Keratinocyte (primary cell): ENCODE results near the gene AFAP1L1. TPM values are rescaled to one million over a fixed set of nuclear protein-coding genes. Genes with fewer than 3 reads are reported as not detected.
A peak's percentile ranks its signal among the peaks of the same experiment; 100 is the strongest.

Source experiments
- DNase-seq: peaks from one replicate; pipeline ENCODE4 v3.0.0-alpha.2; 2011; ENCODE audit warnings: low read depth, missing footprints, low spot score
- FAIRE-seq: peaks from 2 replicates; lab custom pipeline; 2011; peaks lifted over from hg19 to GRCh38; lab: Jason Lieb, UNC
- H2AFZ ChIP-seq: 2 replicates; pipeline ENCODE4 v1.6.0; 2012; ENCODE audit warnings: low read length, control low read depth, inconsistent platforms; ENCODE audit not compliant: control insufficient read depth
- H3K27ac ChIP-seq: 2 replicates; pipeline ENCODE4 v1.5.1; 2011; ENCODE audit warnings: low read length; ENCODE audit not compliant: control insufficient read depth, insufficient read depth
- H3K27me3 ChIP-seq: 3 replicates; pipeline ENCODE4 v1.6.0; 2011; ENCODE audit warnings: low read length; ENCODE audit not compliant: control insufficient read depth, insufficient read depth; ENCODE audit errors: extremely low read depth
- H3K36me3 ChIP-seq, 2 experiments: 2 replicates in 1 of 2; 3 replicates in 1 of 2; pipeline ENCODE4 v1.5.1; 2011; ENCODE audit warnings: low read length in 2 of 2, mild to moderate bottlenecking in 1 of 2; ENCODE audit not compliant: control insufficient read depth in 2 of 2, insufficient read depth in 2 of 2; ENCODE audit errors: extremely low read depth in 1 of 2
- H3K4me1 ChIP-seq: 3 replicates; pipeline ENCODE4 v1.5.1; 2011; ENCODE audit warnings: low read length; ENCODE audit not compliant: control insufficient read depth, insufficient read depth; ENCODE audit errors: extremely low read depth
- H3K4me2 ChIP-seq: 3 replicates; pipeline ENCODE4 v1.6.0; 2011; ENCODE audit warnings: low read depth, low read length; ENCODE audit not compliant: control insufficient read depth, insufficient read depth; ENCODE audit errors: extremely low read depth
- H3K4me3 ChIP-seq, 3 experiments: fragments of 200-600 bp in 1 of 3; sonication (generic) in 1 of 3; 2 replicates in 2 of 3; 3 replicates in 1 of 3; pipeline ENCODE4 v1.5.1; 2011 to 2016; ENCODE audit warnings: low read length in 3 of 3, mild to moderate bottlenecking in 3 of 3, control low read depth in 2 of 3, inconsistent platforms in 1 of 3, low read depth in 1 of 3, mixed read lengths in 1 of 3, mixed run types in 1 of 3, moderate library complexity in 1 of 3; ENCODE audit not compliant: control insufficient read depth in 2 of 3, insufficient read depth in 2 of 3; ENCODE audit errors: extremely low read depth in 1 of 3
- H3K79me2 ChIP-seq: 2 replicates; pipeline ENCODE4 v1.6.0; 2012; ENCODE audit warnings: low read length; ENCODE audit not compliant: control insufficient read depth, insufficient read depth
- H3K9ac ChIP-seq: 3 replicates; pipeline ENCODE4 v1.6.0; 2011; ENCODE audit warnings: low read length; ENCODE audit not compliant: control insufficient read depth, insufficient read depth; ENCODE audit errors: extremely low read depth
- H3K9me1 ChIP-seq: 3 replicates; pipeline ENCODE4 v1.6.0; 2011; ENCODE audit warnings: low read length; ENCODE audit not compliant: control insufficient read depth, insufficient read depth; ENCODE audit errors: extremely low read depth
- H3K9me3 ChIP-seq: 2 replicates; pipeline ENCODE4 v1.5.1; 2012; ENCODE audit warnings: low read depth, low read length; ENCODE audit not compliant: control insufficient read depth
- H4K20me1 ChIP-seq: 3 replicates; pipeline ENCODE4 v1.6.0; 2011; ENCODE audit warnings: low read length; ENCODE audit not compliant: control insufficient read depth, insufficient read depth; ENCODE audit errors: extremely low read depth
- EZH2 ChIP-seq: IDR thresholded peaks from one replicate; pipeline ENCODE4 v1.6.1; 2012; ENCODE audit warnings: inconsistent platforms, mild to moderate bottlenecking, low read length, moderate library complexity
- dilution Hi-C: fragments of 300-500 bp; cut with MboI; formaldehyde crosslinking; loops from one replicate; pipeline ENCODE4 v1.7.0; 2020; ENCODE audit warnings: low sequenced_read_pairs; ENCODE audit not compliant: extremely low pct_ligation_motif_present
- polyA plus RNA-seq, 5 experiments: library from polyadenylated mRNA; depleted of rRNA in 3 of 5; stranded (reverse) in 3 of 5; stranded (forward) in 1 of 5; unstranded in 1 of 5; fragments of >200 nt; gene quantifications; 1 replicate in 1 of 5; 2 replicates in 3 of 5; 3 replicates in 1 of 5; pipeline versions ENCODE4 v1.2.1 to v1.2.3, GENCODE V29; 2011 to 2012; ENCODE audit warnings: missing spikeins in 2 of 5, low read depth in 1 of 5, low replicate concordance in 1 of 5
- TF ChIP-seq, protein P1 (sequence below), 3 experiments: IDR thresholded peaks in 1 of 3; conservative IDR thresholded peaks in 1 of 3; optimal IDR thresholded peaks in 1 of 3; 2 replicates in 2 of 3; 3 replicates in 1 of 3; pipeline versions ENCODE3 to v1.5.1; 2011; ENCODE audit warnings: low read length in 3 of 3, mild to moderate bottlenecking in 3 of 3, moderate library complexity in 2 of 3, control low read depth in 1 of 3, inconsistent platforms in 1 of 3; ENCODE audit not compliant: insufficient read depth in 2 of 3; ENCODE audit errors: extremely low read depth in 1 of 3

The AFAP1L1 gene
- polyA plus RNA-seq, 1 donor (not counting 4 experiments of a cell fraction or from before 2014, with no cell fraction given) = 4.6 TPM

DNA sequence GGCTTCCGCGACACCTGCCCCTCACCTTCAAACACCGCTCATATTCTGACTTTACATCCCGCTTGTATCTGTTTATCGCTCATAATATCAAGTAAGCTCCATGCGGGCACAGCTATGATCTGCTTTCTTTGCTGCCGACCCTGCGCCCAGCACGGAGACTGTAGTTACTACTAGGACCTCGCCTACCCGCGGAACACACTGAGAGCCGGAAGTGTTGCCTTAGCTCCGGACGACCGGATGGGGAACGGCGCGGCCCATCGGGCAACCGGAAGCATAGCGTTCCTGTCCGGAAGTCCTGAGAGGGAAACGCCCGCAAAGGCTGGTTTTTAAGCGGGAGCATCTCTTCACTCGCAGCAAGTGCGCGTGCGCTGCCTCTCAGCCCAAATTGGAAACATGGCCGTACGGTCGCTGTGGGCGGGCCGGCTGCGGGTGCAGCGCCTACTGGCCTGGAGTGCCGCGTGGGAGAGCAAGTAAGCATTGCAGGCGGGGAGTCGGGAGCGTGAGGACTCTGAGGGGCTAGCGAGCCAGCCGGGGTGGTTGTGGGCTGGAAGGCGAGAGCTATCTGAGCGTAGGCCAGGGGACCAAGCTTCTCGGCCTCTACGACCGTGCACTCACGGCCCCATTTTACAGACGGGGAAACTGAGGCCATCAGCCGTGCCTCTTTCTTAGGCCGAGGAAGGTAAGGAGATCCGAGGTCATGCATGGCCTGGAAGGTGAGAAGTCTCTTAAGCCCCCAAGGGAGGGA is 73.7 kb downstream of the AFAP1L1 start, which contains the start of gene GRPEL2:
TSS of gene GRPEL2 (plus strand) at position 353 of the 745 bp plus-strand sequence. CDS start at position 394, 41 bp downstream.
- DNase-seq = peak; percentile 85
- peak; percentile 61 for FAIRE-seq
- Histone ChIP-seq H4K20me1 (peaks cover 3% of the 10 kb centered on the region), H3K9me3 (no peaks in the 10 kb centered on the region), H3K9me1 (no peaks in the 10 kb centered on the region), H3K27me3 (no peaks in the 10 kb centered on the region), H3K4me1 (peaks cover 16% of the 10 kb centered on the region), H3K79me2 (peaks cover 37% of the 10 kb centered on the region), H2AFZ (peak within 1 kb of the TSS; percentile 98), H3K27ac (peak within 1 kb of the TSS; percentile 70), H3K4me3 (peak within 1 kb of the TSS; percentile 81 to 97 (median 82)), H3K36me3 (peaks cover 13 to 24% of the 10 kb centered on the region in 2 experiments), H3K9ac (peak within 1 kb of the TSS; percentile 75), H3K4me2 (peak within 1 kb of the TSS; percentile 93)
- no peak for TF ChIP-seq EZH2
- TF ChIP-seq, protein P1, sequence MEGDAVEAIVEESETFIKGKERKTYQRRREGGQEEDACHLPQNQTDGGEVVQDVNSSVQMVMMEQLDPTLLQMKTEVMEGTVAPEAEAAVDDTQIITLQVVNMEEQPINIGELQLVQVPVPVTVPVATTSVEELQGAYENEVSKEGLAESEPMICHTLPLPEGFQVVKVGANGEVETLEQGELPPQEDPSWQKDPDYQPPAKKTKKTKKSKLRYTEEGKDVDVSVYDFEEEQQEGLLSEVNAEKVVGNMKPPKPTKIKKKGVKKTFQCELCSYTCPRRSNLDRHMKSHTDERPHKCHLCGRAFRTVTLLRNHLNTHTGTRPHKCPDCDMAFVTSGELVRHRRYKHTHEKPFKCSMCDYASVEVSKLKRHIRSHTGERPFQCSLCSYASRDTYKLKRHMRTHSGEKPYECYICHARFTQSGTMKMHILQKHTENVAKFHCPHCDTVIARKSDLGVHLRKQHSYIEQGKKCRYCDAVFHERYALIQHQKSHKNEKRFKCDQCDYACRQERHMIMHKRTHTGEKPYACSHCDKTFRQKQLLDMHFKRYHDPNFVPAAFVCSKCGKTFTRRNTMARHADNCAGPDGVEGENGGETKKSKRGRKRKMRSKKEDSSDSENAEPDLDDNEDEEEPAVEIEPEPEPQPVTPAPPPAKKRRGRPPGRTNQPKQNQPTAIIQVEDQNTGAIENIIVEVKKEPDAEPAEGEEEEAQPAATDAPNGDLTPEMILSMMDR (optimal IDR thresholded peaks at IDR 0.05 in 1 of 3, IDR thresholded peaks at IDR 0.05 in 1 of 3, conservative IDR thresholded peaks at IDR 0.05 in 1 of 3; ENCODE audit: extremely low read depth in 1 of 3, insufficient read depth in 2 of 3, low read length in 3 of 3) = no peak
- dilution Hi-C loops = no loop called here

DNA sequence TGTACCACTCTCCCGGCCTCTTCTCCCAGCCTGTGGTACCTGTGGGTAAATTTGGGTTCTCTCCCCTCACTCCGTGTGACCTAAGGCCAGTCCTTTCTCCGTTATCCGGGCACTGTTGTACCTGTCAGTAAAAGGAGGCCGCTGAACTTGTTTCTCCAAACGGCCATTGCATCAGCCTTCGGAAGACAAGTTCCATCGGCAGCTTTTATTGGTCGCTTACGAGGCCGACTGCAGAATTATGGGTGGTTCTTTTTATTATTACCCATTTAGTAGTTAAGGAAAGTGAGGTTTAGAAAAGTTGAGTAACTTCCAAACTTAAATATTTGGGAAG is 74.2 kb downstream of the AFAP1L1 start:
- FAIRE-seq (no peak), DNase-seq (no peak)
- Histone ChIP-seq H3K9me3 (no peaks in the 10 kb centered on the region), H3K9ac (peak overlapping the region; percentile 75), H3K4me1 (peaks cover 16% of the 10 kb centered on the region), H3K36me3 (peaks cover 11 to 29% of the 10 kb centered on the region in 2 experiments), H3K9me1 (no peaks in the 10 kb centered on the region), H3K4me2 (peak overlapping the region; percentile 87), H3K79me2 (peaks cover 42% of the 10 kb centered on the region), H4K20me1 (peaks cover 3% of the 10 kb centered on the region), H3K4me3 (peak overlapping the region; percentile 81 to 97 (median 82)), H3K27me3 (no peaks in the 10 kb centered on the region), H3K27ac (peak overlapping the region; percentile 70), H2AFZ (peak overlapping the region; percentile 72)
- dilution Hi-C loops = no loop called here
- no peak for TF ChIP-seq EZH2
- TF ChIP-seq, protein P1 (optimal IDR thresholded peaks at IDR 0.05 in 1 of 3, IDR thresholded peaks at IDR 0.05 in 1 of 3, conservative IDR thresholded peaks at IDR 0.05 in 1 of 3; ENCODE audit: extremely low read depth in 1 of 3, insufficient read depth in 2 of 3, low read length in 3 of 3) = no peak
